NT2/D1 (cell line): ENCODE measurements around the gene TBCD.
"Not testable (repeated sequence)": the region's sequence is repeated elsewhere in the genome, so short reads cannot be mapped to it uniquely, and the experiment has no call there.

Experiments used
- DNase-seq: peaks from one replicate; pipeline ENCODE4 v3.0.0-alpha.2; 2011; ENCODE audit warnings: low read depth, low spot score
- H3K27me3 ChIP-seq: 2 replicates; pipeline ENCODE4 v1.6.0; 2011; ENCODE audit warnings: mild to moderate bottlenecking; ENCODE audit not compliant: insufficient read length, insufficient read depth
- H3K36me3 ChIP-seq: 2 replicates; pipeline ENCODE4 v1.6.1; 2011; ENCODE audit warnings: mild to moderate bottlenecking, low read length, mixed read lengths; ENCODE audit not compliant: insufficient read depth, insufficient read length
- H3K4me1 ChIP-seq: 2 replicates; pipeline ENCODE4 v1.5.1; 2011; ENCODE audit not compliant: insufficient read depth, insufficient read length
- H3K4me3 ChIP-seq: 2 replicates; pipeline ENCODE4 v1.5.1; 2011; ENCODE audit warnings: low read depth; ENCODE audit not compliant: insufficient read length
- H3K9ac ChIP-seq: 2 replicates; pipeline ENCODE4 v1.6.0; 2011; ENCODE audit warnings: low read depth; ENCODE audit not compliant: insufficient read length
- H3K9me3 ChIP-seq: 2 replicates; pipeline ENCODE4 v1.5.1; 2011; ENCODE audit warnings: mild to moderate bottlenecking, low read length; ENCODE audit not compliant: insufficient read depth
- SUZ12 ChIP-seq: IDR thresholded peaks from 2 replicates; pipeline ENCODE4 v1.6.1; 2011; ENCODE audit not compliant: insufficient read length, insufficient read depth; ENCODE audit errors: extremely low read depth
- YY1 ChIP-seq: IDR thresholded peaks from 2 replicates; pipeline ENCODE4 v1.6.1; 2011; ENCODE audit not compliant: insufficient read length, insufficient read depth
- ZNF274 ChIP-seq: IDR thresholded peaks from 2 replicates; pipeline ENCODE4 v1.6.1; 2011; ENCODE audit warnings: mild to moderate bottlenecking, low read depth, low read length

TBCD gene

GRCh38 chr17:82981141-82981730 is 229.4 kb downstream of the TBCD start:
- DNase-seq: no peak
- Histone ChIP-seq H3K4me3 (no peak overlapping the region), H3K9me3 (peaks cover 7% of the 10 kb centered on the region; the same call in 1 of the 2 replicates), H3K27me3 (no peaks in the 10 kb centered on the region), H3K9ac (no peak overlapping the region), H3K4me1 (peaks cover 6% of the 10 kb centered on the region), H3K36me3 (no peaks in the 10 kb centered on the region)
- no peak for TF ChIP-seq YY1
- no peak for TF ChIP-seq ZNF274
- TF ChIP-seq SUZ12: no peak

GRCh38 chr17:82983510-82984248 is 231.8 kb downstream of the TBCD start:
- H3K4me3 ChIP-seq: no peak overlapping the region
- H3K9me3 ChIP-seq: peaks cover 7% of the 10 kb centered on the region; the same call in 1 of the 2 replicates
- peaks cover 9% of the 10 kb centered on the region for H3K4me1 ChIP-seq
- DNase-seq: no peak
- no peak overlapping the region for H3K9ac ChIP-seq
- TF ChIP-seq YY1 (no peak), ZNF274 (no peak), SUZ12 (no peak)
- no peaks in the 10 kb centered on the region for H3K36me3 ChIP-seq
- H3K27me3 ChIP-seq: no peaks in the 10 kb centered on the region

GRCh38 chr17:82984249-82984617 is 232.4 kb downstream of the TBCD start:
- not testable (repeated sequence) for H3K27me3 ChIP-seq, H3K4me3 ChIP-seq, H3K36me3 ChIP-seq, H3K9me3 ChIP-seq, DNase-seq, H3K9ac ChIP-seq, H3K4me1 ChIP-seq

GRCh38 chr17:82984751-82985427 is 233.0 kb downstream of the TBCD start:
- H3K4me1 ChIP-seq: peaks cover 9% of the 10 kb centered on the region
- peaks cover 7% of the 10 kb centered on the region; the same call in 1 of the 2 replicates for H3K9me3 ChIP-seq
- no peak overlapping the region for H3K4me3 ChIP-seq
- no peaks in the 10 kb centered on the region for H3K27me3 ChIP-seq
- H3K9ac ChIP-seq: no peak overlapping the region
- no peaks in the 10 kb centered on the region for H3K36me3 ChIP-seq
- TF ChIP-seq SUZ12: no peak
- DNase-seq: no peak

GRCh38 chr17:82985428-82985805 is 233.6 kb downstream of the TBCD start:
- peaks cover 9% of the 10 kb centered on the region for H3K4me1 ChIP-seq
- no peak overlapping the region for H3K4me3 ChIP-seq
- no peak for TF ChIP-seq SUZ12
- TF ChIP-seq YY1: no peak
- no peak for TF ChIP-seq ZNF274
- H3K9me3 ChIP-seq: peaks cover 7% of the 10 kb centered on the region; the same call in 1 of the 2 replicates
- no peak for DNase-seq
- no peaks in the 10 kb centered on the region for H3K27me3 ChIP-seq
- H3K9ac ChIP-seq: no peak overlapping the region
- H3K36me3 ChIP-seq: no peaks in the 10 kb centered on the region

- DNase-seq: no peak
- peaks cover 7% of the 10 kb centered on the region; the same call in 1 of the 2 replicates for H3K9me3 ChIP-seq
- peaks cover 9% of the 10 kb centered on the region for H3K4me1 ChIP-seq
- TF ChIP-seq SUZ12 (no peak), YY1 (no peak), ZNF274 (no peak)
- H3K4me3 ChIP-seq: no peak overlapping the region
- H3K36me3 ChIP-seq: no peaks in the 10 kb centered on the region
- H3K9ac ChIP-seq: no peak overlapping the region
- H3K27me3 ChIP-seq: no peaks in the 10 kb centered on the region
These were observed 234.1 kb downstream of the TBCD start for GRCh38 chr17:82985973-82986372.

GRCh38 chr17:82989051-82989450 is 237.2 kb downstream of the TBCD start:
- not testable (repeated sequence) for H3K9ac ChIP-seq, H3K27me3 ChIP-seq, H3K4me3 ChIP-seq, DNase-seq, H3K36me3 ChIP-seq, H3K4me1 ChIP-seq
- peaks cover 22% of the 10 kb centered on the region for H3K9me3 ChIP-seq
